SK-N-MC (cell line): Measurements from ENCODE around the gene ELOA.

Experiments
- DNase-seq: peaks from one replicate; pipeline ENCODE4 v3.0.0-alpha.2; 2011; ENCODE audit warnings: low read depth, low spot score
- H3K27ac ChIP-seq: fragments of 200-600 bp; sonication (generic); 2 replicates; pipeline ENCODE4 v1.5.1; 2016; ENCODE audit warnings: mixed run types
- H3K36me3 ChIP-seq: fragments of 200-600 bp; sonication (generic); 2 replicates; pipeline ENCODE4 v1.6.1; 2017; ENCODE audit warnings: antibody characterized with exemption, low read length, mixed read lengths; ENCODE audit not compliant: insufficient read depth
- H3K4me3 ChIP-seq: fragments of 200-600 bp; sonication (generic); 2 replicates; pipeline ENCODE4 v1.5.1; 2016
- H3K9ac ChIP-seq: fragments of 200-600 bp; sonication (generic); 2 replicates; pipeline ENCODE4 v1.8.0; 2017; ENCODE audit warnings: mixed run types, mixed read lengths; ENCODE audit not compliant: insufficient read length
- H3K9me3 ChIP-seq: fragments of 200-600 bp; sonication (generic); 2 replicates; pipeline ENCODE4 v1.6.1; 2017; ENCODE audit warnings: low read depth, mild to moderate bottlenecking, antibody characterized with exemption, low read length, moderate library complexity, mixed read lengths
- EZH2 ChIP-seq: fragments of 200-600 bp; sonication (generic); IDR thresholded peaks from one replicate; pipeline ENCODE4 v1.6.1; 2017; ENCODE audit warnings: antibody characterized with exemption
- FOXP2 ChIP-seq: optimal IDR thresholded peaks from 2 replicates; pipeline ENCODE3; 2011; ENCODE audit warnings: mild to moderate bottlenecking, moderate library complexity; ENCODE audit not compliant: insufficient read depth; ENCODE audit errors: extremely low read length, control extremely low read depth
- POLR2AphosphoS5 ChIP-seq: IDR thresholded peaks from 2 replicates; pipeline ENCODE4 v1.6.1; 2012; ENCODE audit warnings: mild to moderate bottlenecking, low read depth, low read length, borderline replicate concordance

ELOA gene

DNA sequence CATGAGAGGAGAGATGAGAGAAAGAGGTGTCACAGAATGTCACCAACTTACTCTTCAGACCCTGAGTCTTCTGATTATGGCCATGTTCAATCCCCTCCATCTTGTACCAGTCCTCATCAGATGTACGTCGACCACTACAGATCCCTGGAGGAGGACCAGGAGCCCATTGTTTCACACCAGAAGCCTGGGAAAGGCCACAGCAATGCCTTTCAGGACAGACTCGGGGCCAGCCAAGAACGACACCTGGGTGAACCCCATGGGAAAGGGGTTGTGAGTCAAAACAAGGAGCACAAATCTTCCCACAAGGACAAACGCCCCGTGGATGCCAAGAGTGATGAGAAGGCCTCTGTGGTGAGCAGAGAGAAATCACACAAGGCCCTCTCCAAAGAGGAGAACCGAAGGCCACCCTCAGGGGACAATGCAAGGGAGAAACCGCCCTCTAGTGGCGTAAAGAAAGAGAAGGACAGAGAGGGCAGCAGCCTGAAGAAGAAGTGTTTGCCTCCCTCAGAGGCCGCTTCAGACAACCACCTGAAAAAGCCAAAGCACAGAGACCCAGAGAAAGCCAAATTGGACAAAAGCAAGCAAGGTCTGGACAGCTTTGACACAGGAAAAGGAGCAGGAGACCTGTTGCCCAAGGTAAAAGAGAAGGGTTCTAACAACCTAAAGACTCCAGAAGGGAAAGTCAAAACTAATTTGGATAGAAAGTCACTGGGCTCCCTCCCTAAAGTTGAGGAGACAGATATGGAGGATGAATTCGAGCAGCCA is 8.0 kb downstream of the ELOA start:
- DNase-seq = no peak
- no peak overlapping the region for H3K9ac ChIP-seq
- H3K4me3 ChIP-seq = no peak overlapping the region
- TF ChIP-seq FOXP2 = no peak
- no peak for TF ChIP-seq EZH2
- no peak for TF ChIP-seq POLR2AphosphoS5
- no peaks in the 10 kb centered on the region for H3K9me3 ChIP-seq
- H3K36me3 ChIP-seq = peaks cover 81% of the 10 kb centered on the region
- H3K27ac ChIP-seq = no peak overlapping the region

DNA sequence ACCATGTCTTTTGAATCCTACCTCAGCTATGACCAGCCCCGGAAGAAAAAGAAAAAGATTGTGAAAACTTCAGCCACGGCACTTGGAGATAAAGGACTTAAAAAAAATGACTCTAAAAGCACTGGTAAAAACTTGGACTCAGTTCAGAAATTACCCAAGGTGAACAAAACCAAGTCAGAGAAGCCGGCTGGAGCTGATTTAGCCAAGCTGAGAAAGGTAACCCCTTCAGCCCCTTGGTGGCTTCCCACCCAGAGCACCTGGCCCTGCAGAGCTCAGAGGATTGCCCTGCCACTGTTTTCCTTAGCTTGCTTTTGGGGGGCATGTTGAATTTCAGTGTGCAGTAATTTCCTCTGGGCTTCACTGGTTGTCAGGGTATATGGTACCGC is 8.5 kb downstream of the ELOA start:
- DNase-seq = no peak
- TF ChIP-seq POLR2AphosphoS5 (no peak), EZH2 (no peak), FOXP2 (no peak)
- peaks cover 83% of the 10 kb centered on the region for H3K36me3 ChIP-seq
- no peak overlapping the region for H3K4me3 ChIP-seq
- no peaks in the 10 kb centered on the region for H3K9me3 ChIP-seq
- no peak overlapping the region for H3K27ac ChIP-seq
- H3K9ac ChIP-seq = no peak overlapping the region

DNA sequence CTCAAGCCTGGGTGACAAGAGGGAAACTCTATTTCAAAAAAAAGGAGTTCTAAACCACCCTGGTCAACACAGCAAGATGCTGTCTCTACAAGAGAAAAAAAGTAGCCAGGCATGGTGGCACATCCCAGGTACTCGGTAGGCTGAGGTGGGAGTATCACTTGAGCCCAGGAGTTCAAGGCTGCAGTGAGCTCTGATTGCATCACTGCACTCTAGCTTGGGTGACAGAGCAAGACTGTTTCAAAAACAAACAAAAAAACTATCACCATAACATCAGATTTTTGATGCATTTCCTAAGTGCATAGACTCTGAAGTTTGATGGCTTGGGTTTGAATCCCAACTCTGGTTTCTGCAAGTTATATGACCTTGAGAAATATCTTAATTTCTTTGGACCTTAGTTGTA is 9.6 kb downstream of the ELOA start:
- no peak for DNase-seq
- TF ChIP-seq EZH2 (no peak), POLR2AphosphoS5 (no peak), FOXP2 (no peak)
- Histone ChIP-seq H3K36me3 (peaks cover 88% of the 10 kb centered on the region), H3K9ac (no peak overlapping the region), H3K9me3 (no peaks in the 10 kb centered on the region), H3K4me3 (no peak overlapping the region), H3K27ac (no peak overlapping the region)

DNA sequence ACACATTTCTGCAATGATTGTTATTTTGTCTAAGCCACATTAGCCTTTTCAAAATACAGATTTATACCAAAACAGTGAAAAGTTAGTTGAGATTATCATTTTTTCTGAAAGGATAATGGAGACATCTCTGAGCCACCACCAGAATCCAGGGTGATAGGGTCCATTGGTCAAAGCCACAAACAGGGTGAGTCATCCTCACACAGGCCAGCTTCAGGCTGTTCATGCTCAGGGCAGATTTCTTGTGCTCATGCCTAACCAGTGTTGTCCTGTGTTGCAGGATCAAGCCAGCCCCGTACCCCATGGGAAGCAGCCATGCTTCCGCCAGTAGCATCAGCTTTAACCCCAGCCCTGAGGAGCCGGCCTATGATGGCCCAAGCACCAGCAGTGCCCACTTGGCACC is 13.4 kb downstream of the ELOA start:
- peaks cover 94% of the 10 kb centered on the region for H3K36me3 ChIP-seq
- no peak overlapping the region for H3K9ac ChIP-seq
- H3K9me3 ChIP-seq = no peaks in the 10 kb centered on the region
- TF ChIP-seq FOXP2 = no peak
- no peak for TF ChIP-seq EZH2
- TF ChIP-seq POLR2AphosphoS5 = no peak
- no peak overlapping the region for H3K27ac ChIP-seq
- no peak overlapping the region for H3K4me3 ChIP-seq
- no peak for DNase-seq

DNA sequence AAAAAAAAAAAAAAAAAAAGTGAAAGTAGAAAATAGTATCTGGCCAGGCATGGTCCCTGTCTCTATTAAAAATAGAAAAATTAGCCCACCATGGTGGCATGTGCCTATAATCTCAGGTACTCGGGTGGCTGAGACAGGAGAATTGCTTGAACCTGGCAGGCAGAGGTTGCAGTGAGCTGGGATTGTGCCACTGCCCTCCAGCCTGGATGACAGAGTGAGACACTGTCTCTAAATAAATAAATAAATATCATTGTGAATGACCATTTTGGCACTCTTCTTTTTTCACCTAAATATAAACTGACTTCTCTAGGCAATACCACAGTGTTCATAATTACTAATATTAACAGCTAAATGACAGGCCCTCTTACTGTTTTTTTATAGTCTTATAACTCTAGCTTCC is 14.5 kb downstream of the ELOA start:
- H3K9me3 ChIP-seq = no peaks in the 10 kb centered on the region
- no peak overlapping the region for H3K27ac ChIP-seq
- DNase-seq = no peak
- no peak overlapping the region for H3K9ac ChIP-seq
- TF ChIP-seq POLR2AphosphoS5 = no peak
- TF ChIP-seq FOXP2 = no peak
- TF ChIP-seq EZH2 = no peak
- H3K4me3 ChIP-seq = no peak overlapping the region
- H3K36me3 ChIP-seq = peaks cover 88% of the 10 kb centered on the region

DNA sequence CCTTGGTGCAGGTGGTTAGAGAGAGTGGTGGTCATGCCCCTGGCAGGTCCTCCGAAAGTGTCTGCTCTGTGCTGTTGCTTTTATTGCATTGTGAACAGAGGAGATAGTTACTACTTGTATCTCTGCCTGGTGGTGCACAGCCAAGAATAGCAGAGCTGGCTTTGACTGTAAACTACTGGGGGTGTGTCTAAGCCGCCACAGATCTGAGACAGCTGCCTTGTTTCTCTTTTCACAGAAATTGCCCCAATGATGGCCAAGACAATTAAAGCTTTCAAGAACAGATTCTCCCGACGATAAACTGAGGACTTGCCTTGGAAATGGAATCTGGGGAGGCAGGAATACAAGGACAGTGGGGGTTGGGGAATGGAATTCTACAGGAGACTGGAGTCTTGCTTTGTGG is 16.0 kb downstream of the ELOA start:
- DNase-seq = no peak
- H3K27ac ChIP-seq = no peak overlapping the region; the same call in 1 of the 2 replicates
- H3K36me3 ChIP-seq = peaks cover 78% of the 10 kb centered on the region
- H3K9me3 ChIP-seq = no peaks in the 10 kb centered on the region
- H3K4me3 ChIP-seq = no peak overlapping the region
- TF ChIP-seq POLR2AphosphoS5 = no peak
- TF ChIP-seq EZH2 = no peak
- TF ChIP-seq FOXP2 = no peak
- H3K9ac ChIP-seq = no peak overlapping the region

DNA sequence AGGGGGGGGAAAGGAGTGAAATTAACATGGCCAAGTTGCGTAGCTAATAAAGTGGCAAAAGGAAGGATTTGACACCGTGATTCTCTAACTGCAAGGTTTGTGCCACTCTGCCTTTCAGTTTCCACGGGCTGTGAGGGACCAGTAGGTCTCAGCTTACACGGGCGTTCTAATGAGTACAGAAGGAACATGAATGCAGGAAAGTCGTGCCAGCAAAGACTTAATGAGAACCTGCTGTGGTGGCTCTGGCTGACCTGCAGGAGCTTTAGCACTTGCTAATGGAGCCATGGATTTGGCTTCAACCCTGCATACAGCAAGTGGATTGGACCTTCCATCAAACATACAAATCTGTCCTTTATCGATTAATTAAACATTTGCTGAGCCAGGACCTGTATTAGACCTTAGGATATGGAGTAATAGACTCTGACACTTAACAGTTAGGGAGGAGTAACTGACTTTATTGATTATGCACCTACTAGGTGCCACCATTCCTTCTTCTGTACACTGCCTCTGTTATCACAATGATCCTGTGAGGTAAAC is 19.8 kb downstream of the ELOA start:
- TF ChIP-seq FOXP2 (no peak), EZH2 (no peak), POLR2AphosphoS5 (no peak)
- no peak overlapping the region for H3K4me3 ChIP-seq
- H3K27ac ChIP-seq = 0 out of 2 replicates have a peak overlapping the region, but pooled peaks have one; percentile 13
- H3K9me3 ChIP-seq = no peaks in the 10 kb centered on the region
- no peak overlapping the region for H3K9ac ChIP-seq
- no peak for DNase-seq
- peaks cover 47% of the 10 kb centered on the region for H3K36me3 ChIP-seq

DNA sequence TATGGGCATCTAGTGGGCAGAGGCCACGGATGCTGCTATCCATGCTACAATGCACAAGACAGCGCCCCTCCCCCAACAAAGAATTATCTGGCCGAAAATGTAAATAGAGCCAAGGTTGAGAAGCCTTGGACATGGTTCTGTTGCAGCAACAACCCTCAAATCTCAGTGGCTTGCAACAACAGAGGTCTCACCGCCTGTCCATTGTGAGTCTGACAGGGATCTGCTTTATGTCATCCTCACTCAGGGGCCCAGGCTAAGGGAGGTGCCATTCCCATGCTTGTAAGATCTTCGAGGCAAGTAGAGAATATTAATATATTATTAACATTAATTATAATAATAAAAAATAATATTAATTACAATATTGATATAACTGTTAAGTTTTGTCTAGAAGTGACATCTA is 25.5 kb downstream of the ELOA start:
- peaks cover 4% of the 10 kb centered on the region; the same call in 1 of the 2 replicates for H3K36me3 ChIP-seq
- no peaks in the 10 kb centered on the region for H3K9me3 ChIP-seq
- H3K27ac ChIP-seq = no peak overlapping the region
- no peak overlapping the region for H3K4me3 ChIP-seq
- no peak overlapping the region for H3K9ac ChIP-seq
- TF ChIP-seq FOXP2 (no peak), POLR2AphosphoS5 (no peak), EZH2 (no peak)
- DNase-seq = no peak
